ENCODE data around the gene N4BP2L2. TPM values are rescaled to one million over a fixed set of nuclear protein-coding genes. Genes with fewer than 3 reads are reported as not detected.

N4BP2L2 gene
- total and polyA plus RNA-seq, 2 of the 13 experiments (the other 11 are each of a cell fraction or from before 2014, with no cell fraction given), result 58.9 to 81.2 TPM

DNA sequence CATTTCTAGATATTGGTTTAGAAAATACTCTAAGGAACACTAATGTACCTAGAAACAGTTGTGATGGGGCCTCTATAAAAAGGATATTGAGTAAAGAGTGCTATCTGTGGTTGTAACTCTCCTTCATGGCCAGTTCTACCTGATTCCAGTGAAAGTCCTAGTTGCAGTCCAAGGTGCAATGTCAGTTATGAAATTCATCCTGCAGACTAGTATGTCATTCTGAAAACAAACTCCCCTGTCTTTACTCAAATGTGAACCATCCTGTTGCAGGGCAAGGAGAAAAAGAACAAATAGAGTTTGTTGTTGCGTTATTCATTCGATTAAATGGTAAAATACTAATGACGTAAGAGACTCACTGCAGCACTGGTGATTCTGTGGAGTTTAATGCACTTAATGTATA, 92.4 kb downstream of the N4BP2L2 start (continued):
- TF ChIP-seq ZNF572 (CRISPR knock-in tag; IDR thresholded peaks at IDR 0.05) (no peak), NFYB (CRISPR knock-in tag; IDR thresholded peaks at IDR 0.05) (no peak), ZSCAN21 (CRISPR knock-in tag; IDR thresholded peaks at IDR 0.05; ENCODE audit: borderline replicate concordance) (no peak), NFKBIZ (CRISPR knock-in tag; IDR thresholded peaks at IDR 0.05) (no peak), CC2D1A (CRISPR knock-in tag; IDR thresholded peaks at IDR 0.05) (no peak), ZNF3 (CRISPR knock-in tag; IDR thresholded peaks at IDR 0.05) (no peak), EP300 (IDR thresholded peaks at IDR 0.05; ENCODE audit: low read depth in 2 of 2, low read length in 2 of 2) (peak in 1 of 2 experiments; percentile 55; a peak in 2 of 4 replicates), EP300 (CRISPR knock-in tag; IDR thresholded peaks at IDR 0.05; ENCODE audit: borderline replicate concordance) (peak; percentile 34; the same call in 1 of the 2 replicates), FIP1L1 (IDR thresholded peaks at IDR 0.05; ENCODE audit: borderline replicate concordance, insufficient read depth, low read depth, low read length) (no peak), HNRNPH1 (optimal IDR thresholded peaks at IDR 0.05; ENCODE audit: low read depth, low read length) (no peak), KAT7 (CRISPR knock-in tag; IDR thresholded peaks at IDR 0.05; ENCODE audit: borderline replicate concordance) (no peak), ZNF331 (CRISPR knock-in tag; IDR thresholded peaks at IDR 0.05) (peak; percentile 39; the same call in 1 of the 2 replicates), ZSCAN20 (CRISPR knock-in tag; IDR thresholded peaks at IDR 0.05; ENCODE audit: borderline replicate concordance) (no peak), SYNCRIP (IDR thresholded peaks at IDR 0.05; ENCODE audit: insufficient read depth, low read depth, low read length) (no peak), RORA (CRISPR knock-in tag; IDR thresholded peaks at IDR 0.05) (no peak), ZSCAN12 (CRISPR knock-in tag; IDR thresholded peaks at IDR 0.05) (no peak), MIER2 (CRISPR knock-in tag; IDR thresholded peaks at IDR 0.05) (no peak)
- TF ChIP-seq, protein P1, sequence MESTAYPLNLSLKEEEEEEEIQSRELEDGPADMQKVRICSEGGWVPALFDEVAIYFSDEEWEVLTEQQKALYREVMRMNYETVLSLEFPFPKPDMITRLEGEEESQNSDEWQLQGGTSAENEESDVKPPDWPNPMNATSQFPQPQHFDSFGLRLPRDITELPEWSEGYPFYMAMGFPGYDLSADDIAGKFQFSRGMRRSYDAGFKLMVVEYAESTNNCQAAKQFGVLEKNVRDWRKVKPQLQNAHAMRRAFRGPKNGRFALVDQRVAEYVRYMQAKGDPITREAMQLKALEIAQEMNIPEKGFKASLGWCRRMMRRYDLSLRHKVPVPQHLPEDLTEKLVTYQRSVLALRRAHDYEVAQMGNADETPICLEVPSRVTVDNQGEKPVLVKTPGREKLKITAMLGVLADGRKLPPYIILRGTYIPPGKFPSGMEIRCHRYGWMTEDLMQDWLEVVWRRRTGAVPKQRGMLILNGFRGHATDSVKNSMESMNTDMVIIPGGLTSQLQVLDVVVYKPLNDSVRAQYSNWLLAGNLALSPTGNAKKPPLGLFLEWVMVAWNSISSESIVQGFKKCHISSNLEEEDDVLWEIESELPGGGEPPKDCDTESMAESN (CRISPR knock-in tag; conservative IDR thresholded peaks at IDR 0.05), result no peak
- TF ChIP-seq, protein P2, sequence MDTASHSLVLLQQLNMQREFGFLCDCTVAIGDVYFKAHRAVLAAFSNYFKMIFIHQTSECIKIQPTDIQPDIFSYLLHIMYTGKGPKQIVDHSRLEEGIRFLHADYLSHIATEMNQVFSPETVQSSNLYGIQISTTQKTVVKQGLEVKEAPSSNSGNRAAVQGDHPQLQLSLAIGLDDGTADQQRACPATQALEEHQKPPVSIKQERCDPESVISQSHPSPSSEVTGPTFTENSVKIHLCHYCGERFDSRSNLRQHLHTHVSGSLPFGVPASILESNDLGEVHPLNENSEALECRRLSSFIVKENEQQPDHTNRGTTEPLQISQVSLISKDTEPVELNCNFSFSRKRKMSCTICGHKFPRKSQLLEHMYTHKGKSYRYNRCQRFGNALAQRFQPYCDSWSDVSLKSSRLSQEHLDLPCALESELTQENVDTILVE (CRISPR knock-in tag; IDR thresholded peaks at IDR 0.05), result no peak
- TF ChIP-seq, protein P3, sequence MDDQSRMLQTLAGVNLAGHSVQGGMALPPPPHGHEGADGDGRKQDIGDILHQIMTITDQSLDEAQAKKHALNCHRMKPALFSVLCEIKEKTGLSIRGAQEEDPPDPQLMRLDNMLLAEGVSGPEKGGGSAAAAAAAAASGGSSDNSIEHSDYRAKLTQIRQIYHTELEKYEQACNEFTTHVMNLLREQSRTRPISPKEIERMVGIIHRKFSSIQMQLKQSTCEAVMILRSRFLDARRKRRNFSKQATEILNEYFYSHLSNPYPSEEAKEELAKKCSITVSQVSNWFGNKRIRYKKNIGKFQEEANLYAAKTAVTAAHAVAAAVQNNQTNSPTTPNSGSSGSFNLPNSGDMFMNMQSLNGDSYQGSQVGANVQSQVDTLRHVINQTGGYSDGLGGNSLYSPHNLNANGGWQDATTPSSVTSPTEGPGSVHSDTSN (CRISPR knock-in tag; IDR thresholded peaks at IDR 0.05; ENCODE audit: borderline replicate concordance), result no peak
- TF ChIP-seq, protein P4, sequence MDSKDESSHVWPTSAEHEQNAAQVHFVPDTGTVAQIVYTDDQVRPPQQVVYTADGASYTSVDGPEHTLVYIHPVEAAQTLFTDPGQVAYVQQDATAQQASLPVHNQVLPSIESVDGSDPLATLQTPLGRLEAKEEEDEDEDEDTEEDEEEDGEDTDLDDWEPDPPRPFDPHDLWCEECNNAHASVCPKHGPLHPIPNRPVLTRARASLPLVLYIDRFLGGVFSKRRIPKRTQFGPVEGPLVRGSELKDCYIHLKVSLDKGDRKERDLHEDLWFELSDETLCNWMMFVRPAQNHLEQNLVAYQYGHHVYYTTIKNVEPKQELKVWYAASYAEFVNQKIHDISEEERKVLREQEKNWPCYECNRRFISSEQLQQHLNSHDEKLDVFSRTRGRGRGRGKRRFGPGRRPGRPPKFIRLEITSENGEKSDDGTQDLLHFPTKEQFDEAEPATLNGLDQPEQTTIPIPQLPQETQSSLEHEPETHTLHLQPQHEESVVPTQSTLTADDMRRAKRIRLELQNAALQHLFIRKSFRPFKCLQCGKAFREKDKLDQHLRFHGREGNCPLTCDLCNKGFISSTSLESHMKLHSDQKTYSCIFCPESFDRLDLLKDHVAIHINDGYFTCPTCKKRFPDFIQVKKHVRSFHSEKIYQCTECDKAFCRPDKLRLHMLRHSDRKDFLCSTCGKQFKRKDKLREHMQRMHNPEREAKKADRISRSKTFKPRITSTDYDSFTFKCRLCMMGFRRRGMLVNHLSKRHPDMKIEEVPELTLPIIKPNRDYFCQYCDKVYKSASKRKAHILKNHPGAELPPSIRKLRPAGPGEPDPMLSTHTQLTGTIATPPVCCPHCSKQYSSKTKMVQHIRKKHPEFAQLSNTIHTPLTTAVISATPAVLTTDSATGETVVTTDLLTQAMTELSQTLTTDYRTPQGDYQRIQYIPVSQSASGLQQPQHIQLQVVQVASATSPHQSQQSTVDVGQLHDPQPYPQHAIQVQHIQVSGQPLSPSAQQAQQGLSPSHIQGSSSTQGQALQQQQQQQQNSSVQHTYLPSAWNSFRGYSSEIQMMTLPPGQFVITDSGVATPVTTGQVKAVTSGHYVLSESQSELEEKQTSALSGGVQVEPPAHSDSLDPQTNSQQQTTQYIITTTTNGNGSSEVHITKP (CRISPR knock-in tag; IDR thresholded peaks at IDR 0.05; ENCODE audit: low read depth), result peak; percentile 87
- TF ChIP-seq, protein P5, sequence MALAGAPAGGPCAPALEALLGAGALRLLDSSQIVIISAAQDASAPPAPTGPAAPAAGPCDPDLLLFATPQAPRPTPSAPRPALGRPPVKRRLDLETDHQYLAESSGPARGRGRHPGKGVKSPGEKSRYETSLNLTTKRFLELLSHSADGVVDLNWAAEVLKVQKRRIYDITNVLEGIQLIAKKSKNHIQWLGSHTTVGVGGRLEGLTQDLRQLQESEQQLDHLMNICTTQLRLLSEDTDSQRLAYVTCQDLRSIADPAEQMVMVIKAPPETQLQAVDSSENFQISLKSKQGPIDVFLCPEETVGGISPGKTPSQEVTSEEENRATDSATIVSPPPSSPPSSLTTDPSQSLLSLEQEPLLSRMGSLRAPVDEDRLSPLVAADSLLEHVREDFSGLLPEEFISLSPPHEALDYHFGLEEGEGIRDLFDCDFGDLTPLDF (CRISPR knock-in tag; IDR thresholded peaks at IDR 0.05), result no peak
